GM21723 (cell line): ENCODE results near the gene MRPL38.
"Not testable (repeated sequence)": the region's sequence is repeated elsewhere in the genome, so short reads cannot be mapped to it uniquely, and the experiment has no call there.

Source experiments
- ATAC-seq: cut with Tn5 transposase; IDR thresholded peaks from one replicate; pipeline ENCODE4 v1.9.1; 2021; ENCODE audit warnings: mild to moderate bottlenecking, moderate library complexity; ENCODE audit not compliant: unreplicated experiment

MRPL38 gene

DNA sequence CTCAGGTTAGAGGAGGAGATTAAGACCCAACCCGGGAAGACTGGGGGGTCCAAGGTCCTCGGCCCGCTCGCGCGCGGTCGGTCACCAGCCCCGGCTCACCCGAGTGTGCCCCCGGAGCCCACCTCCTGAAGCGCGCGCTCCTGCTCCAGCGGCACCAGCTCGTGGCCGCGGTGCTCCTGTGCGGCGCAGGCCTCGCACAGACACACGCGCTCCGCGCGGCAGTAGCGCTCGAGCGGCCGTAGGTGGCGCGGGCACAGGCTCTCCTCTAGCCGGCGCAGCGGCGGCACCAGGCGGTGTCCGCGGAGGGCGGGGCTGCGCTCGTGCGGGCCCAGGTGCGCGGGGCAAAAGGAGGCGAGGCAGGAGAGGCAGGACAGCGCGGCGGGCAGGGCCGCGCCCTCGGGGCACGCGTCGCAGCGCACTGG lies 26.9 kb downstream of the MRPL38 start:
- ATAC-seq, result no peak

DNA sequence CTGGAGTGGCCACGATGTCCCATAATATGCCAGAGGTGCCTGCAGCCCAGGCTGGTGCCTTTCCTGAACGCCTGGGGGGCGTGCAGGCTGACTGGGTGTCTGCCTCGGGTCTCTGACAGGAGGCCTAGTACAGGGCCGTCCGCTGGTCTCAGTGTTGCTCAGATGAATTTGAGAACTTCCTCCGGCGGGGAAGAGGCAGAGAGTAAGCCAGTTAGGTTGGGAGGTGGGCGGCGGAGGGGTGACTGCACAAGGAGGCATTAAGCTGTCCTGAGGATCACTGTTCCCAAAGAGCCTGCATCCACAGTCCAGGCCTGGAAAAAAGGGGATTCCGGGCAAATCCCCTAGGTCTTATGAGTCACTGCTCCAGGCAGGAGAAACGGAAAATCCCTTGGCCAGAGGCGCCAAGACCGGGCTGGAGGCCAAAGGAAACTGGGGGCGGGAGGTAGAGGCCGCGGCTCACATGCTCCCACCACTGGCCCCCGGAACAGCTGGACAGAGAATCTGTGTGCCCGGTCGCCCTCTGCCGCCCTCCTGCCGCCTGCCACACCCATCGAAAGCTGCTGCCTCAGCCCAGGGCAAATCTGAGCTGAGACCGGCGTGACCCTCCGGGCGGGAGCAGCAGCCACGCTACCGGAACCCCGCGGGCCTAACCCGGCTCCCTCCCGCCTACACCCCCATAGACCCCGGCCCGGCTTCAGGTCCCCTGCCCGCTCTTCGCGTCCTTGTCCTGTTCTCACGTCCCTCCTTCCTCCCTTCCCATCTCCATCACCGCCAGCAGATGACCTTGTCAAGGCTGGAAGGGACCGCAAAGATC lies 27.5 kb downstream of the MRPL38 start:
- no peak for ATAC-seq

DNA sequence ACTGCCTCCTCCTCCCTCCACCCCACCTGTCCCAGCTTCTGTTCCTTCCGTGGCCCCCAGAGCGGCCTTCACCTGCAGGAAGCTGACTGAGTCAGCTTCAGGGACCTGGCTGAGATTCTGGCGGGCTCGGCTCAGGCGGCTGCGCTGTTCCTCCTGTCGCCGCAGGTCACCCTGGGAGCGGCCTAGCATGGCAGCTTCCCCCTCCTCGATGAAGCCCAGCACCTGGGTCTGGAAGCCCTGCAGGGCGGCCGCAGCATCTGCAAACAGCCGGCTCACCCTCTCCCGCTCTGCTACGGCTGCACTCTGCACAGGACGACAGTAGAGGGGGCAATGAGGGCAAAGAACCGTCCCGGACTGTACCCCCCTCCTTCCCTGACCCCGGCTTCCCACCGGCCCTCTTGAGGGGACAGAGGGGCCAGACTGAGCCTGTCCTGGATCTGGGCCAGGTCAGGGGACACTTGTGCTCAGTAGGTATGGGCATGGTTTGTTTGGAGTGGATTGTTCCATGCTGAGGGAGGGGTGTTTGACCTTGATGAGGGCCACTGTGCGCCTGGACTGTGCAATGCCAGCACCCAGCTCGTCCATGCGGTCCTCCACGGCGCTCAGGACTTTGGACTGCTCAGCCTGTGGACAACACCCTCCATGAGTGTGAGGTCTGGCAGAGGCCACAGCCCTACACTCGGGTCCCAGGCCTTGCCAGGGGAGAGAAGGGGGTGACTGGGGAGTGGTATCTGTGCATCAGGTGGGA lies 28.3 kb downstream of the MRPL38 start:
- no peak for ATAC-seq

GRCh38 chr17:75875940-75876189 lies 28.8 kb downstream of the MRPL38 start:
- no peak for ATAC-seq

- ATAC-seq, result no peak
These were observed 29.3 kb downstream of the MRPL38 start for GRCh38 chr17:75875182-75875939.

GRCh38 chr17:75874323-75875181 lies 30.1 kb downstream of the MRPL38 start:
- no peak for ATAC-seq

GRCh38 chr17:75873587-75874322 lies 30.9 kb downstream of the MRPL38 start:
- no peak for ATAC-seq

- no peak for ATAC-seq
These were observed 32.0 kb downstream of the MRPL38 start for GRCh38 chr17:75872434-75873351.

DNA sequence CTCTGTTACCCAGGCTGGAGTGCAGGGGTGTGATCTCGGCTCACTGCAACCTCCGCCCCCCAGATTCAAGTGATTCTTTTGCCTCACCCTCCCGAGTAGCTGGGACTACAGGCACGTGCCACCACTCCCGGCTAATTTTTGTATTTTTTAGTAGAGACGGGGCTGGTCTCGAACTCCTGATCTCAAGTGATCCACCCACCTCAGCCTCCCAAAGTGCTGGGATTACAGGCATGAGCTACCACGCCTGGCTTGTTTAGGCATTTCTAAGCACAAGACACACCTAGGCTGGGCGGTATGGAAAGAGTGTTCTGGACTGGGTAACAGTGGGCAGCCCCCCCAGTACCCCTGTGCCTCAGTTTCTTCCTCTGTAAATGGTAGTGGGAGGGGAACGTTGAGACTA lies 34.5 kb downstream of the MRPL38 start:
- not testable (repeated sequence) for ATAC-seq

- ATAC-seq, result no peak
These were observed 35.2 kb downstream of the MRPL38 start for GRCh38 chr17:75869282-75870141.

- ATAC-seq, result not testable (repeated sequence)
These were observed 35.9 kb downstream of the MRPL38 start for GRCh38 chr17:75868730-75869281.

DNA sequence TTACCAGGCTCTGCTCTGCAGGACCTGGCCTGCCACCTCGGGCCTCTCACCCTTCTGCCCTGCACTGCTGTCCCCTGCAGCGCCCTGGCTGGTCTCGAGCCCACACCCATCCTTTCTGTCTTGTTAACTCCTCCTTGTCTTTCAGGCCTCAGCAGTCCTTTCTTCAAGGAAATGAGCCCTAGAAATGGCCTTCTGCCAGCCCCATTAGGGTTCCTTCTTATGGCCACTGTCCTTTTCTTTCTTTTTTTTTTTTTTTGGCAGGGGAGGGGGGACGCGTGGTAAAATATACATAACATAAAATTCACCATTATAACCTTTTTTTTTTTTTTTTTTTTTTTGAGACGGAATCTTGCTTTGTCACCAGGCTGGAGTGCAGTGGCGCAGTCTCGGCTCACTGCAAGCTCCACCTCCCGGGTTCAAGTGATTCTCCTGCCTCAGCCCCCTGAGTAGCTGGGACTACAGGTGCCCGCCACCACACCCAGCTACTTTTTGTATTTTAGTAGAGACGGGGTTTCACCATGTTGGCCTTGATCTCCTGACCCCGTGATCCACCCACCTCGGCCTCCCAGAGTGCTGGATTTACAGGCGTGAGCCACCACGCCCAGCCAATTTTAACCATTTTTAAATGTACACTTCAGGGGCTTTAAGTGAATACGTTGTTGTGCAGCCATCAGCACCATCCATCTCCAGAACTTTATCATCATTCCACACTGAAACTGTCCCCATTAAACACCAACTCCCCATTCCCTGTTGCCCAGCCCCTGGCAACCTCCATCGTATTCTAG lies 39.1 kb downstream of the MRPL38 start:
- not testable (repeated sequence) for ATAC-seq

GRCh38 chr17:75864887-75865286 lies 39.8 kb downstream of the MRPL38 start:
- ATAC-seq, result peak; percentile 26

- peak; percentile 79 for ATAC-seq
These were observed 40.2 kb downstream of the MRPL38 start for GRCh38 chr17:75864448-75864871.

GRCh38 chr17:75861927-75862317 lies 42.8 kb downstream of the MRPL38 start:
- no peak for ATAC-seq

DNA sequence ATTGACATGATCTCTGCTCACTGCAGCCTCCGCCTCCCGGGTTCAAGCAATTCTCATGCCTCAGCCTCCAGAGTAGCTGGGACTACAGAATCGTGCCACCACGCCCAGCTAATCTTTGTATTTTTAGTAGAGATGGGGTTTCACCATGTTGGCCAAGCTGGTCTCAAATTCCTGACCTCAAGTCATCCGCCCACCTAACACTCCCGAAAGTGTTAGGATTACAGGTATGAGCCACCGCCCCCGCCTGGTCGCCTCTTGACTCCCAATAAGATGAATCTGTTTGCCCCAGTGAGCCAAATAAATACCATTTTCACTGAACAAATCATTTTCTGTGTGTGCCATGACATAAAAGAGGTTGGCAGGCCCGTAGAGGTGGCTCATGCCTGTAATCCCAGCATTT lies 45.3 kb downstream of the MRPL38 start:
- not testable (repeated sequence) for ATAC-seq
